ENCODE results near the gene ANO2. TPM values are rescaled to one million over a fixed set of nuclear protein-coding genes. Genes with fewer than 3 reads are reported as not detected.
"Not testable (repeated sequence)": the region's sequence is repeated elsewhere in the genome, so short reads cannot be mapped to it uniquely, and the experiment has no call there.

The ANO2 gene
- total and polyA plus RNA-seq, 5 donors from 2014 or later: 0.10 TPM; not detected in 4

DNA sequence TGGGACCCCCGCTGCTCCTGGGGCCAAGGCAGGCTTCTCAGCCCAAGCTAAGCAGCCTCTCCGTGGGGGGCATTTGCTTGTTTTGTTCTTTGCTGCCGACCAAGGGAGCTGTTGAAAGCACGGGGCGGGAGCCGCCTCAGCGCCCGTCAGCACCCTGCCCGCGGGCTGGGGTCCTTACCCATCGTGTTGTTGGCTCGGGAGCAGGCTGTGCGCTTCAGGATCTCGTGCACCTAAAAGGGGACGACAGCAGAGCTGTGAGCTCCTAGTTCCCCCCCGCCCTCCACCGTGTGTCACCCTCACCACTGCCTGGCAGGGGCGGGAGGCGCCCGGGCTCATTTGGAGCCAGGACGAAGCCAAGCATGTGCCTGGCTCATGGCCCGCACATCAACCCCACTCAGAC is 117.5 kb downstream of the ANO2 start:
- Mint-ChIP-seq H3K27ac (no peak overlapping the region), H3K27me3 (peaks cover 4% of the 10 kb centered on the region), H3K36me3 (no peaks in the 10 kb centered on the region), H3K4me1 (no peaks in the 10 kb centered on the region), H3K4me3 (no peak overlapping the region), H3K9me3 (peaks cover 0 to 14% (median 6%) of the 10 kb centered on the region in 7 donors)
- H3K36me3 ChIP-seq (ENCODE audit: control insufficient read depth, insufficient read depth, low read length): no peaks in the 10 kb centered on the region
- no peak for ATAC-seq (ENCODE audit: low read depth in 2 of 2)
- no peak overlapping the region for H3K27ac ChIP-seq (ENCODE audit: insufficient read depth, low read length, poor library complexity, severe bottlenecking)
- DNase-seq: no peak
- no peaks in the 10 kb centered on the region for H3K27me3 ChIP-seq (ENCODE audit: control insufficient read depth, insufficient read depth, low read length)
- no peak overlapping the region for H3K4me3 ChIP-seq (ENCODE audit: low read depth, low read length)
- no peaks in the 10 kb centered on the region for H3K4me1 ChIP-seq (ENCODE audit: control insufficient read depth, insufficient read depth, low read length, poor library complexity, severe bottlenecking)
- no peaks in the 10 kb centered on the region for H3K9me3 ChIP-seq (ENCODE audit: control insufficient read depth in 2 of 2, low read length in 2 of 2)

DNA sequence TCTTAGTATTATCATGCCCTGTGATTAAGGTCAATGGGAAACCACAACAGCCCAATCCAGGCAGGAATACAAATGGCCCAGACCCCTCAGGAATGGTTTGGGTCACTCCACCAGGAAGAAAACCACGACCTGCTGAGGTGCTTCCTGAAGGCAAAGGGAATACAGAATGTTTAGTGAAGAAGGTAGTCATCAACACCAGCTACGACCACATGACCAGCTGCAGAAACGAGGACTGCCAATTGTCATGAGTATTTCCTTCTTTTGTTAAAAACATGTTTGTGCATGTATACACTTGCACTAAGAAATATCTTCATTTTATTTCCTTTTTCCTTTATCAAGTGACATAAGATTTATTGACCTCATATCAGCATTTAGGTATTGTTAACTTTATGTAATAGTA is 119.3 kb downstream of the ANO2 start:
- H3K27me3 ChIP-seq (ENCODE audit: control insufficient read depth, insufficient read depth, low read length); H3K27me3 Mint-ChIP-seq; H3K9me3 ChIP-seq (ENCODE audit: control insufficient read depth in 2 of 2, low read length in 2 of 2); H3K36me3 ChIP-seq (ENCODE audit: control insufficient read depth, insufficient read depth, low read length); H3K4me1 ChIP-seq (ENCODE audit: control insufficient read depth, insufficient read depth, low read length, poor library complexity, severe bottlenecking); H3K36me3 Mint-ChIP-seq; ATAC-seq (ENCODE audit: low read depth in 2 of 2); H3K27ac Mint-ChIP-seq; H3K27ac ChIP-seq (ENCODE audit: insufficient read depth, low read length, poor library complexity, severe bottlenecking); H3K4me3 ChIP-seq (ENCODE audit: low read depth, low read length); H3K4me1 Mint-ChIP-seq; H3K4me3 Mint-ChIP-seq; DNase-seq: not testable (repeated sequence)
- peaks cover 0 to 15% (median 6%) of the 10 kb centered on the region in 7 donors for H3K9me3 Mint-ChIP-seq

GRCh38 chr12:5818877-5819276 is 126.2 kb downstream of the ANO2 start:
- ATAC-seq (ENCODE audit: low read depth in 2 of 2); H3K4me1 Mint-ChIP-seq; H3K27me3 Mint-ChIP-seq; H3K36me3 ChIP-seq (ENCODE audit: control insufficient read depth, insufficient read depth, low read length); H3K36me3 Mint-ChIP-seq; H3K4me1 ChIP-seq (ENCODE audit: control insufficient read depth, insufficient read depth, low read length, poor library complexity, severe bottlenecking); DNase-seq; H3K27ac Mint-ChIP-seq; H3K4me3 Mint-ChIP-seq; H3K27me3 ChIP-seq (ENCODE audit: control insufficient read depth, insufficient read depth, low read length); H3K4me3 ChIP-seq (ENCODE audit: low read depth, low read length); H3K9me3 ChIP-seq (ENCODE audit: control insufficient read depth in 2 of 2, low read length in 2 of 2); H3K27ac ChIP-seq (ENCODE audit: insufficient read depth, low read length, poor library complexity, severe bottlenecking): not testable (repeated sequence)
- H3K9me3 Mint-ChIP-seq: peaks cover 1 to 19% (median 7%) of the 10 kb centered on the region in 7 donors

DNA sequence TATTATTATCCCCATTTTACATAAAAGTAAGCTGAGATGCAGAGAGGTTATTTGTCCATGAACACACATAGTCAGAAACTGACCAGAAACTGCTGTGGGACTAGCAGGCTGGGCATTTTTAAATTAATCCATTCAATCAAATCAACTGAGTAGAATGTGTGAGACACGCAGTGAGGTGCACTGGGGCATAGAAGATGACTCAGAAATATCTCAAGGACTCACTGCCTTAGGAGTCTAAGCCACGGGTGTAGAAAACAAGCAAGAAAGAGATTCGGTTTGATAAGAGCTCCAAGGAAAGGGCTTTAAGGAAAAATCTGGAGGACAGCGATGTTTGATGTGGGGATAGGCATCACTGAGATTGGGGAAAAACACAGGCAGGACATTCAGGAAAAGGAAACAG is 127.8 kb downstream of the ANO2 start:
- Histone ChIP-seq H3K4me1 (ENCODE audit: control insufficient read depth, insufficient read depth, low read length, poor library complexity, severe bottlenecking) (no peaks in the 10 kb centered on the region), H3K4me3 (ENCODE audit: low read depth, low read length) (no peak overlapping the region), H3K9me3 (ENCODE audit: control insufficient read depth in 2 of 2, low read length in 2 of 2) (no peaks in the 10 kb centered on the region), H3K27ac (ENCODE audit: insufficient read depth, low read length, poor library complexity, severe bottlenecking) (no peak overlapping the region), H3K27me3 (ENCODE audit: control insufficient read depth, insufficient read depth, low read length) (no peaks in the 10 kb centered on the region), H3K36me3 (ENCODE audit: control insufficient read depth, insufficient read depth, low read length) (no peaks in the 10 kb centered on the region)
- ATAC-seq (ENCODE audit: low read depth in 2 of 2) (no peak), DNase-seq (no peak)
- Mint-ChIP-seq H3K27ac (no peak overlapping the region), H3K27me3 (peaks cover 5% of the 10 kb centered on the region), H3K4me3 (no peak overlapping the region), H3K36me3 (no peaks in the 10 kb centered on the region), H3K4me1 (no peaks in the 10 kb centered on the region), H3K9me3 (peaks cover 1 to 13% (median 6%) of the 10 kb centered on the region in 7 donors)

- H3K27ac Mint-ChIP-seq: no peak overlapping the region
- Histone ChIP-seq H3K27ac (ENCODE audit: insufficient read depth, low read length, poor library complexity, severe bottlenecking) (no peak overlapping the region), H3K36me3 (ENCODE audit: control insufficient read depth, insufficient read depth, low read length) (no peaks in the 10 kb centered on the region), H3K4me3 (ENCODE audit: low read depth, low read length) (no peak overlapping the region), H3K27me3 (ENCODE audit: control insufficient read depth, insufficient read depth, low read length) (no peaks in the 10 kb centered on the region), H3K9me3 (ENCODE audit: control insufficient read depth in 2 of 2, low read length in 2 of 2) (no peaks in the 10 kb centered on the region), H3K4me1 (ENCODE audit: control insufficient read depth, insufficient read depth, low read length, poor library complexity, severe bottlenecking) (no peaks in the 10 kb centered on the region)
- no peaks in the 10 kb centered on the region for H3K4me1 Mint-ChIP-seq
- no peaks in the 10 kb centered on the region for H3K36me3 Mint-ChIP-seq
- H3K9me3 Mint-ChIP-seq: peaks cover 0 to 5% (median 0%) of the 10 kb centered on the region in 7 donors
- H3K4me3 Mint-ChIP-seq: no peak overlapping the region
- ATAC-seq (ENCODE audit: low read depth in 2 of 2): no peak
- H3K27me3 Mint-ChIP-seq: peaks cover 4% of the 10 kb centered on the region
- DNase-seq: no peak
These were observed 135.5 kb downstream of the ANO2 start for GRCh38 chr12:5809586-5809985.

DNA sequence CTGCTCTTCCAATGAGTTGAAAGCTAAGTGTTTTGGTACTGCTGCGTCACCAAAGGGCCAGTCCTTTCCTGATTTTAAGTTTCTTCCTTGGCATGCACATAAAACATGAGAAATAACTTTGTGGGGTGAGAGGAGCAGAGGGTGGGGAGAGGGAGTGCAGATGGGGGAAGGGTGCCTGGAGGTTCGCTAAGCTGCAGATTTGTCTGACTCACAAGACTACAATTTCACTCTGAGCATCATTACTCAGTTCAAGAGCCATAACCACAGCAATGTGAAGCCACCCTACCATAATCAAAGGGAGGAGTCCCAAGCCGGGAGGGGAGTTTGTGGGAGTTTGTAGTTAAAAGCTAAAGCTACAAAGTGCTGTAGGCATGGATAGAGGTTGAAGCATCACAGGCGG is 136.1 kb downstream of the ANO2 start:
- DNase-seq (no peak), ATAC-seq (ENCODE audit: low read depth in 2 of 2) (no peak)
- Mint-ChIP-seq H3K4me1 (no peaks in the 10 kb centered on the region), H3K27ac (no peak overlapping the region), H3K4me3 (no peak overlapping the region), H3K9me3 (peaks cover 0 to 5% (median 0%) of the 10 kb centered on the region in 7 donors), H3K36me3 (no peaks in the 10 kb centered on the region), H3K27me3 (peaks cover 4% of the 10 kb centered on the region)
- Histone ChIP-seq H3K27ac (ENCODE audit: insufficient read depth, low read length, poor library complexity, severe bottlenecking) (no peak overlapping the region), H3K27me3 (ENCODE audit: control insufficient read depth, insufficient read depth, low read length) (no peaks in the 10 kb centered on the region), H3K4me3 (ENCODE audit: low read depth, low read length) (no peak overlapping the region), H3K9me3 (ENCODE audit: control insufficient read depth in 2 of 2, low read length in 2 of 2) (no peaks in the 10 kb centered on the region), H3K36me3 (ENCODE audit: control insufficient read depth, insufficient read depth, low read length) (no peaks in the 10 kb centered on the region), H3K4me1 (ENCODE audit: control insufficient read depth, insufficient read depth, low read length, poor library complexity, severe bottlenecking) (no peaks in the 10 kb centered on the region)

DNA sequence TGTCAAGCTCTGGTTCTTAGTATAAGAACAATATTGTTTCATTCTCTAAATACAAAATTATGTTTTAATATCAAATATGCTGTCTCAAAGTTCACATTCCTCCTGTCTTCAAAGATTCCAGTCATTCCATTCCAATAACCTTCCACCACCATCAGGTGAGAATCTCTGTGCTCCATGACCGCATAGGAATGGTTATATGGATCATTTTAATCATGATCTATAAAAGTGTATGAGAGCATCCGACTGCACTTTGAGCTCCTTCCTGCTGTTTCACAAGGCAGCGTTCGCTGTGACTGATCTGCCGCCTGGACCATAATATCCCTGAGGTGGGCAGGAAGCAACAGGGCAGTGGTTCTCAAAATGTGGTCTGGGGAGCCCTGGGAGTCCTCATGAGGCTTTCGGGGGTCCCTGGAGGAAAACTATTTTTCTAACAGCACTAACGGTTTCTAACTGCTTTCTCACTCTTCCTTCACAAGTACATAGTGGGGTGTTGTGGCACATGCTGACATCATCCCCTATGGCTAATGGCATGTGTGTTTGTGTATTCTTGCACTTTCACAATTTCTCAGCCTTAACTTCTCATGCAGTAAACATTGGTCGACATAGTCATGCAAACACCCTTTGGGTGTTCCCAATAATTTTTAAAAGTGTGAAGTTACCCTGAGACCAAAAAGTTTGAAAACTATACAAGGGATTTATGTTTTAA is 137.4 kb downstream of the ANO2 start:
- no peak overlapping the region for H3K4me3 Mint-ChIP-seq
- H3K4me3 ChIP-seq (ENCODE audit: low read depth, low read length): no peak overlapping the region
- no peaks in the 10 kb centered on the region for H3K9me3 ChIP-seq (ENCODE audit: control insufficient read depth in 2 of 2, low read length in 2 of 2)
- no peak overlapping the region for H3K27ac Mint-ChIP-seq
- no peak overlapping the region for H3K27ac ChIP-seq (ENCODE audit: insufficient read depth, low read length, poor library complexity, severe bottlenecking)
- H3K4me1 Mint-ChIP-seq: no peaks in the 10 kb centered on the region
- no peaks in the 10 kb centered on the region for H3K4me1 ChIP-seq (ENCODE audit: control insufficient read depth, insufficient read depth, low read length, poor library complexity, severe bottlenecking)
- DNase-seq (no peak), ATAC-seq (ENCODE audit: low read depth in 2 of 2) (no peak)
- H3K36me3 ChIP-seq (ENCODE audit: control insufficient read depth, insufficient read depth, low read length): no peaks in the 10 kb centered on the region
- H3K27me3 Mint-ChIP-seq: peaks cover 4% of the 10 kb centered on the region
- no peaks in the 10 kb centered on the region for H3K36me3 Mint-ChIP-seq
- H3K9me3 Mint-ChIP-seq: peaks cover 0 to 5% (median 0%) of the 10 kb centered on the region in 7 donors
- no peaks in the 10 kb centered on the region for H3K27me3 ChIP-seq (ENCODE audit: control insufficient read depth, insufficient read depth, low read length)

DNA sequence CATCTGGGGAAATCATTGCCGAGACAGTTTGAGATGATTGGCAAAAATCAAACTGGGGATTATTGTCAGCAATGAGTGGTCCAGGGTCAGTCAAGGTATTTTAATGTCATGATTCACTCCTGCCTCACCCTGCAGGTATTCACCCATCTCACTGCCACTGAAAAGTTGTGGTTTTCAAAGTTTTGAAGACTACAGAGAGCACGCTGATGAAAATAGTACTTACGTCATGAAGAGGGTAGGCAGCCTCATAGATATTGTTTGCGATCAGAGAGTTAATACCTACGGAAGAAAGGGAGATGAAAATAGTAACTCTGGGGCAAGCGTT is 138.0 kb downstream of the ANO2 start:
- H3K27ac ChIP-seq (ENCODE audit: insufficient read depth, low read length, poor library complexity, severe bottlenecking): no peak overlapping the region
- Mint-ChIP-seq H3K36me3 (no peaks in the 10 kb centered on the region), H3K27ac (no peak overlapping the region), H3K4me3 (no peak overlapping the region), H3K4me1 (no peaks in the 10 kb centered on the region), H3K9me3 (peaks cover 0 to 5% (median 0%) of the 10 kb centered on the region in 7 donors), H3K27me3 (peaks cover 4% of the 10 kb centered on the region)
- H3K4me1 ChIP-seq (ENCODE audit: control insufficient read depth, insufficient read depth, low read length, poor library complexity, severe bottlenecking): no peaks in the 10 kb centered on the region
- no peak for ATAC-seq (ENCODE audit: low read depth in 2 of 2)
- H3K9me3 ChIP-seq (ENCODE audit: control insufficient read depth in 2 of 2, low read length in 2 of 2): no peaks in the 10 kb centered on the region
- DNase-seq: no peak
- no peaks in the 10 kb centered on the region for H3K36me3 ChIP-seq (ENCODE audit: control insufficient read depth, insufficient read depth, low read length)
- H3K4me3 ChIP-seq (ENCODE audit: low read depth, low read length): no peak overlapping the region
- H3K27me3 ChIP-seq (ENCODE audit: control insufficient read depth, insufficient read depth, low read length): no peaks in the 10 kb centered on the region

All from CD4-positive, CD25-positive, alpha-beta regulatory T cell (primary cell).